Measurements from ENCODE around the gene GGPS1.
"Not testable (repeated sequence)": the region's sequence is repeated elsewhere in the genome, so short reads cannot be mapped to it uniquely, and the experiment has no call there.

GGPS1 gene

GRCh38 chr1:235342471-235342870, 14.1 kb downstream of the GGPS1 start:
- no peak for DNase-seq

- DNase-seq = no peak
Observed at GRCh38 chr1:235343726-235344125, 15.4 kb downstream of the GGPS1 start.

GRCh38 chr1:235351441-235351840, 23.1 kb downstream of the GGPS1 start:
- DNase-seq = no peak

GRCh38 chr1:235351898-235352297, 23.5 kb downstream of the GGPS1 start:
- DNase-seq = no peak

- DNase-seq = no peak
Observed at GRCh38 chr1:235357485-235358373, 29.4 kb downstream of the GGPS1 start.

- no peak for DNase-seq
Observed at GRCh38 chr1:235358899-235359298, 30.5 kb downstream of the GGPS1 start.

- DNase-seq = not testable (repeated sequence)
Observed at GRCh38 chr1:235364189-235364588, 35.8 kb downstream of the GGPS1 start.

GRCh38 chr1:235366286-235366685, 37.9 kb downstream of the GGPS1 start:
- DNase-seq = no peak

GRCh38 chr1:235367000-235367908, 38.9 kb downstream of the GGPS1 start, which contains the start of gene TBCE:
Gene TBCE, plus strand, starts transcription at chr1:235367427. Its CDS starts 12,623 bp downstream, at chr1:235380050.
- DNase-seq = peak; percentile 63

GRCh38 chr1:235368428-235368827, 40.1 kb downstream of the GGPS1 start:
- no peak for DNase-seq

- no peak for DNase-seq
Observed at GRCh38 chr1:235369802-235370201, 41.4 kb downstream of the GGPS1 start.

GRCh38 chr1:235375919-235376605, 47.7 kb downstream of the GGPS1 start:
- DNase-seq = no peak

- not testable (repeated sequence) for DNase-seq
Observed at GRCh38 chr1:235378134-235378735, 49.9 kb downstream of the GGPS1 start.

- not testable (repeated sequence) for DNase-seq
Observed at GRCh38 chr1:235381955-235382739, 53.8 kb downstream of the GGPS1 start.

GRCh38 chr1:235385633-235386032, 57.3 kb downstream of the GGPS1 start:
- DNase-seq = not testable (repeated sequence)

- no peak for DNase-seq
Observed at GRCh38 chr1:235391874-235392273, 63.5 kb downstream of the GGPS1 start.

All from activated CD4-positive, alpha-beta T cell treated with anti-CD3 and anti-CD28 coated beads for 1 hour (primary cell).